GM12801 (cell line): ENCODE results near the gene GSK3B.

ENCODE experiments used
- CTCF ChIP-seq: IDR thresholded peaks from one replicate; pipeline ENCODE4 v1.5.1; 2011; ENCODE audit warnings: control low read depth; ENCODE audit not compliant: insufficient read length; ENCODE audit errors: extremely low read depth

GSK3B gene

GRCh38 chr3:119924111-119925094 lies 169.8 kb downstream of the GSK3B start:
- TF ChIP-seq CTCF = no peak

DNA sequence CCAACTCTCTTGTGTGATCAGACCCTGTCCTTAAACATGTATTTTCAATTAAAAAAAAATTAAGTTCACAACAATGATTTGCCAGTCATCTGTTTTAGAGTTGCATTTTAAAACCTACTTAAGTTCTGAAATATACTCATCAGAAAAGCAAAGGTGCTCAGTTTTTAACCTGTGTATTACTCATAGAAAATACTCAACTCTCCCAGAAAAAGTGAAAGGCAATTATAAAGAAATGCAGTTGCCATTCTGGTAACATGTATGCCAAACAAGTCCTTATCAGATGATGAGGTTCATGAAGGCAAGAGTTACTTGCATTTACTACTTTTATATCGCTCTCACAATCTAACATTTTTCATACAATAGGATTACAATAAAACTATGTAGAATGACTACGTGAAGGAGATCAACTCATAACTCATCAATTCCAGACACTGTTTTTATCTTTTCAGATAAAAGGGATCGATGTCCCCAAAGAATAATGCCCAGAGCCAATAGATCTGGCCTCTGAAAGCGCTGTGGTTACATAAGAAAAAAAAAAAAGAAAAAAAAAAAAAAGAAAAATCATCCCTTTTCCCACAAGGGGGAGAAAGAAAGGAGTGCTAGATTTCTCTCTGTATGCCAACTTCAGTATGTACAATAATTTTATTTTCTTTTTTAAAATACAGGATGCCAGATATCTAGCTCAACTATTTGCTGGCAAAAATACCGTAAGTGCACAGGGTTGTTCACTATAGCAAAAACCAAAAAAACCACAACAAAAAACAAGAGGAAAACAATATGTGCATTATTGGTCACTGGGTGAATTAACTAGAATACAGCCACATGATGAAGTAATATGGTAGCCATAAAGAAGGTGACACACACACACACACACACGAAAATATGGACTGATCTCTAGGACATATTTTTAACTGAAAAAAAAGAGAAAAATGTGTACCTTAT lies 175.0 kb downstream of the GSK3B start:
- no peak for TF ChIP-seq CTCF

- TF ChIP-seq CTCF = no peak
Measured at GRCh38 chr3:119913021-119913420, 181.2 kb downstream of the GSK3B start.

- TF ChIP-seq CTCF = no peak
Measured at GRCh38 chr3:119912220-119912619, 182.0 kb downstream of the GSK3B start.

DNA sequence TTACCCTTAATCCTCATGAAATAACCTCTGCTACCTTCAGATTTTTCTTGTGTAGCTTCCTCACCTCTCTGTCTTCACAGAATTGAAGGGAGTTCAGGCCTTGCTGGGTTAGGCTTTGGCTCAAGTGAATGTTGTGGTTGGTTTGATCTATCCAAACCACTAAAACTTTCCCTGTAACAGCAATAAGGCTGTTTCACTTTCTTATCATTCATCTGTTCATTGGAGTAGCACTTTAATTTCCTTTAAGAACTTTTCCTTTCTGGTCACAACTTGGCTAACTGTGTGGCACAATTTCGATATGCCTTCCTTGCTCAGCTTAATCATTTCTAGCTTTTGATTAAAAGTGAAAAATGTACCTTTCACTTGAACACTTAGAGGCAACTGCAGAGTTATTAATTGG lies 182.5 kb downstream of the GSK3B start:
- no peak for TF ChIP-seq CTCF

GRCh38 chr3:119902061-119902460 lies 192.2 kb downstream of the GSK3B start:
- TF ChIP-seq CTCF = no peak

DNA sequence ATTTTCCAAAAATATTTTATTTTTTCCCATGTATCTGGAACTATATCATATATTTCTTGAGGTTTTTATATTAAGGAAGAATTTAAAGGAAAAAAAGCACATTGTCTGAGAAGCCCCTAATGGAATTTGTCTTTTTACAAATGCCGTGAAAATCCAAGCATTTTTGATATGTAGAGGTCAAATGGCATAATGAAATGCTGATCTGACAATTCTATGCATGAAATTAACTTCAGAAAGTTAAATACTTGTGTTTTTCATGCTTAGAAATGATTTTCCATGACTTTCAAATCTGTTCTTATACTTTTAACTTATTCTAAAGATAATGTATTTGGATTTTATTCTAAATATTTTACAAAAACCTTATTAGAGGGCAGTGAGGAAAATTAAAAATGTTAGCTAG lies 193.1 kb downstream of the GSK3B start:
- no peak for TF ChIP-seq CTCF
